LNCaP clone FGC (cell line): Measurements from ENCODE around the gene TBRG4.

ENCODE experiments used
- DNase-seq: peaks from one replicate; pipeline ENCODE4 v3.0.0-alpha.2; 2011; ENCODE audit warnings: low read depth
- H3K4me3 ChIP-seq: 2 replicates; pipeline ENCODE4 v1.5.1; 2011; ENCODE audit warnings: mild to moderate bottlenecking, low read depth, low read length, control low read depth
- CTCF ChIP-seq: IDR thresholded peaks from 2 replicates; pipeline ENCODE4 v1.5.1; 2012; ENCODE audit warnings: mild to moderate bottlenecking; ENCODE audit not compliant: control insufficient read depth, insufficient read depth; ENCODE audit errors: extremely low read depth

TBRG4 gene

DNA sequence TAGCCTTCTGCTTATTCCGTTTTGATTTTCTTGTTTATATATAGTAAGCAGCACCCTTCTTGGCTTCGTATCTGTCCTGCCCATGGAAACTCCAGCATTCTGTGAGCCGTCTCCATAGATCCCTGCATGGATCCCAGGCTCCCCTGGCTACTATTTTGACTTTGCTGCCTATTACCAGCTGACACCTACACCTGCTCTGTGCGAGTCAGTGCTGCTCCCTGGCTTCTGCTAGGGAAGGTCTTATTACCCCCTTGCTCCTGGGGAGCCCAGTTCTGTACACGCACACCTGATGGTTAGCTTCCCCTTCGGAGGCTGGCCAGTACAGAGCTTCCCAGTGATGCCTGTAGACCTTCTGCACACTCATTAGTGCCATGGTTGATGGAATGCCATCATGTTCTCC is 58.1 kb downstream of the TBRG4 start:
- no peak for TF ChIP-seq CTCF
- no peak for DNase-seq
- H3K4me3 ChIP-seq = no peak overlapping the region

DNA sequence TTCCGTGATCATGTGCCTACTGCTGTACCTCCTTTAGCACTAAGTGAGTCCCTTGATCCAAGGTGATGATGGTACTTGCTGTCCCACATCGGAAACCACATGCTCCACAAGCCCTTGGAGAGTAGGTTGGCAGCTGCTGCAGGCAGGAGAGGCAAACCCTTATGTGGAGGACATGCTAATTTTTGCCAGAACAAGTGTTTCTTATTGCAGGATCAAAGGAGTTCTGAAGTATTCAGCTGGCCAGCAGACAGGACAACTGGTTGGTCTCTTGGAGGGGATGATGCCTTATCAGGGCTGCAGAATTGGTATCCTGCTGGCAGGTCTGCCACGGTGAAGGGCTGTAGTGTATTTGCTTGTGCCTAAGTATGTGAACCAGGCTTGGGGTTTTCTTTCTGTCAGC is 59.5 kb downstream of the TBRG4 start:
- TF ChIP-seq CTCF = no peak
- DNase-seq = no peak
- H3K4me3 ChIP-seq = no peak overlapping the region

DNA sequence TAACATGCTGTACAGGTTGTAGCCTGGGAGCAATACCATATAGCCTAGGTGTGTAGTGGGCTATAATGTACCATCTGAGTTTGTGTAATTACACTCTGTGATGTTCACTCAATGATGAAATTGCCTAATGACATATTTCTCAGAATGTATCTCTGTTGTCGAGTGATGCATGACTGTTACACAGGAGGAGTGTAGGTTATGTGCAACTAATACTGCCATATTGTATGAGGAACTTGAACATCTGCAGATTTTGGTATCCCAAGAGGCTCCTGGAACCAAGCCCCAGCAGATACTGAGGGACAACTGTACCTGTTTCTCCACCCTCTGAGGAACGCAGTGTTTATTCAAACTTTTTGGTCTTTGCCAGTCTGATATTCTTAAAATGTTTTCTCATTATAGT is 61.3 kb downstream of the TBRG4 start:
- DNase-seq = no peak
- H3K4me3 ChIP-seq = no peak overlapping the region
- no peak for TF ChIP-seq CTCF
